PFSK-1 (cell line): ENCODE measurements around the gene ZFYVE1.

Source experiments
- FOXP2 ChIP-seq: optimal IDR thresholded peaks from 2 replicates; pipeline ENCODE3; 2011; ENCODE audit warnings: borderline replicate concordance, control low read depth, inconsistent platforms; ENCODE audit not compliant: insufficient read depth; ENCODE audit errors: extremely low read length, extremely low read depth
- POLR2AphosphoS5 ChIP-seq: IDR thresholded peaks from 2 replicates; pipeline ENCODE4 v1.6.1; 2012; ENCODE audit warnings: low read depth, mild to moderate bottlenecking, control low read depth, low read length, moderate library complexity
- SIN3A ChIP-seq: IDR thresholded peaks from 2 replicates; pipeline ENCODE4 v1.6.1; 2012; ENCODE audit warnings: mild to moderate bottlenecking, low read length, moderate library complexity, borderline replicate concordance; ENCODE audit not compliant: insufficient read depth
- TAF1 ChIP-seq: IDR thresholded peaks from 2 replicates; pipeline ENCODE4 v1.6.1; 2012; ENCODE audit warnings: low read length, control low read depth, borderline replicate concordance; ENCODE audit not compliant: insufficient read depth
- TF ChIP-seq, protein P1 (sequence below), 2 experiments: IDR thresholded peaks; 2 replicates each; pipeline versions ENCODE4 v1.6.1 to v1.8.0; 2011 to 2012; ENCODE audit warnings: low read depth in 2 of 2, low read length in 2 of 2, control low read depth in 1 of 2, inconsistent platforms in 1 of 2, mild to moderate bottlenecking in 1 of 2, moderate library complexity in 1 of 2; ENCODE audit not compliant: insufficient read depth in 1 of 2

The ZFYVE1 gene

DNA sequence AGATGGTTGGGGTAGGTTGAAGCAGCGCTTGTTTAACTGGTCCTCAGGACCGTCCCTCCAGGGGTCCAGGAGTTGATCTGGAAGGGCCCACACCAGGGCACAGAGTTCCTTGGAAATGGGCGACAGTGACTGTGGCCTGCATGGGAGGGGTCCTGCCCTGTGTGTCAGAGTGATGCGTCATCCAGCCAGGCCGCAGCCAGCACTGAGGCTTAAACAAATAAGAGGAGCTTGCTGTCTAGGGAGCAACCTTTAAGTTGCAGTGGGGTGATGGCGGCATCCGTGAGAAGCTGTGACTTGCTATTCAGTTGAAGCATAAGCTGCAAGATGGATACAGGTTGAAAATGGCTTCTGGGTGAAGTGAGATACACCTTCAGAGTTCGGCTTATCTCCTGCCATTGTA, 80.4 kb downstream of the ZFYVE1 start:
- TF ChIP-seq POLR2AphosphoS5: no peak
- TF ChIP-seq SIN3A: no peak
- no peak for TF ChIP-seq FOXP2
- TF ChIP-seq TAF1: no peak
- TF ChIP-seq, protein P1, sequence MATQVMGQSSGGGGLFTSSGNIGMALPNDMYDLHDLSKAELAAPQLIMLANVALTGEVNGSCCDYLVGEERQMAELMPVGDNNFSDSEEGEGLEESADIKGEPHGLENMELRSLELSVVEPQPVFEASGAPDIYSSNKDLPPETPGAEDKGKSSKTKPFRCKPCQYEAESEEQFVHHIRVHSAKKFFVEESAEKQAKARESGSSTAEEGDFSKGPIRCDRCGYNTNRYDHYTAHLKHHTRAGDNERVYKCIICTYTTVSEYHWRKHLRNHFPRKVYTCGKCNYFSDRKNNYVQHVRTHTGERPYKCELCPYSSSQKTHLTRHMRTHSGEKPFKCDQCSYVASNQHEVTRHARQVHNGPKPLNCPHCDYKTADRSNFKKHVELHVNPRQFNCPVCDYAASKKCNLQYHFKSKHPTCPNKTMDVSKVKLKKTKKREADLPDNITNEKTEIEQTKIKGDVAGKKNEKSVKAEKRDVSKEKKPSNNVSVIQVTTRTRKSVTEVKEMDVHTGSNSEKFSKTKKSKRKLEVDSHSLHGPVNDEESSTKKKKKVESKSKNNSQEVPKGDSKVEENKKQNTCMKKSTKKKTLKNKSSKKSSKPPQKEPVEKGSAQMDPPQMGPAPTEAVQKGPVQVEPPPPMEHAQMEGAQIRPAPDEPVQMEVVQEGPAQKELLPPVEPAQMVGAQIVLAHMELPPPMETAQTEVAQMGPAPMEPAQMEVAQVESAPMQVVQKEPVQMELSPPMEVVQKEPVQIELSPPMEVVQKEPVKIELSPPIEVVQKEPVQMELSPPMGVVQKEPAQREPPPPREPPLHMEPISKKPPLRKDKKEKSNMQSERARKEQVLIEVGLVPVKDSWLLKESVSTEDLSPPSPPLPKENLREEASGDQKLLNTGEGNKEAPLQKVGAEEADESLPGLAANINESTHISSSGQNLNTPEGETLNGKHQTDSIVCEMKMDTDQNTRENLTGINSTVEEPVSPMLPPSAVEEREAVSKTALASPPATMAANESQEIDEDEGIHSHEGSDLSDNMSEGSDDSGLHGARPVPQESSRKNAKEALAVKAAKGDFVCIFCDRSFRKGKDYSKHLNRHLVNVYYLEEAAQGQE (IDR thresholded peaks at IDR 0.05; ENCODE audit: insufficient read depth in 1 of 2, low read depth in 2 of 2, low read length in 2 of 2): no peak

DNA sequence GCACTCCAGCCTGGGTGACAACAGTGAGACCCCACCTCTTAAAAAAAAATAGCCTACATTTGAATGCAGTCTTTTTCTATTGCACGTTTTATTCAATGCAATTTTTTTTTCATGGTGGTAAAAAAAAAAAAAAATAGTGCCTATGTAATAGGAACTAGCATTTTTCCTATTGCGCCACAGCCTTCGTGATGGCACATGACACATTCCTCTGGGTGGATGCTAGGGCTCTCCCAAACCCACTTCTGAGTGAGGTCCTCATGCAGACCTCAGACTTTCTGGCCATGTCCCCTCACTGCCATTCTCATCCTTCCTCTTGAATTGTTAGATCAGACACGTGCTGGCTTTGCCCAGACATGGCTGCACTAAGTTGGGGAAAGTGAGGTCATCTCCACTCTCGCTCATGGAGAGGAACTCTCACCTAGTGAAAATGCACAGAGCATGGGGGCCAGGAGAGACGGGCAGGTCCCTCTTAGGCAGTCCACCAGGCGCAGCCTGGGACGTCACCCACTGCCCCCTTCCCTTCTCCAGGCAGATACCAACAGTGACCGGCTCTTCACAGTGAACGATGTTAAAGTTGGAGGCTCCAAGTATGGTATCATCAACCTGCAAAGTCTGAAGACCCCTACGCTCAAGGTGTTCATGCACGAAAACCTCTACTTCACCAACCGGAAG, 81.4 kb downstream of the ZFYVE1 start:
- no peak for TF ChIP-seq POLR2AphosphoS5
- TF ChIP-seq TAF1: no peak
- TF ChIP-seq, protein P1 (IDR thresholded peaks at IDR 0.05; ENCODE audit: insufficient read depth in 1 of 2, low read depth in 2 of 2, low read length in 2 of 2): no peak
- no peak for TF ChIP-seq FOXP2
- no peak for TF ChIP-seq SIN3A

DNA sequence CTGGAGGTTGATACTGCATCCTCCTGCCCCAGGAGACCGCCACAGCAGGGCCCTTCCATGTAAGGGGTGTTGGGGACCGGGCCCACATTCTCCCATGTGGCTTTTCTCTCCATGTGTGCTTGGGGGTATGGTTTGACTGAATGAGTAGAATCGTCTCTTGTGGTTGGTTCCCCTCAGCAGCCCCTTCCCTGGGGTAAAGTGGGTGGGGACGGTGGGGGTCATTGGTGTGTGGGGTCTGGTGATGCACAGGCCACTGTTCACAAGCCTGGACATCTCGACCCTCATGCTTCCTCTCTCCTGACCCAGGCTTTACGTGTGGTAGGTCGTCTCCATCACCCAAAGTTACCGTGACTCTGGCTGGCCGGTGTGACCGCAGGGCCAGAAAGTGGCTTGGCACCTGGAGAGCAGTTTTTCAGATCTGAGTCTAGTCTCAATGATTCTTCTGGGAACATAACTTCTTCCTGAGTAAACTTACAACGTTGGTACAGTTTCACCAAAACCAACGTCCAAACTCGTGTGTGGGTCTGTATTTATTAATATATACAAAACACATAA, 83.0 kb downstream of the ZFYVE1 start:
- TF ChIP-seq FOXP2 (no peak), SIN3A (no peak), POLR2AphosphoS5 (no peak), TAF1 (no peak)
- TF ChIP-seq, protein P1 (IDR thresholded peaks at IDR 0.05; ENCODE audit: insufficient read depth in 1 of 2, low read depth in 2 of 2, low read length in 2 of 2): no peak

DNA sequence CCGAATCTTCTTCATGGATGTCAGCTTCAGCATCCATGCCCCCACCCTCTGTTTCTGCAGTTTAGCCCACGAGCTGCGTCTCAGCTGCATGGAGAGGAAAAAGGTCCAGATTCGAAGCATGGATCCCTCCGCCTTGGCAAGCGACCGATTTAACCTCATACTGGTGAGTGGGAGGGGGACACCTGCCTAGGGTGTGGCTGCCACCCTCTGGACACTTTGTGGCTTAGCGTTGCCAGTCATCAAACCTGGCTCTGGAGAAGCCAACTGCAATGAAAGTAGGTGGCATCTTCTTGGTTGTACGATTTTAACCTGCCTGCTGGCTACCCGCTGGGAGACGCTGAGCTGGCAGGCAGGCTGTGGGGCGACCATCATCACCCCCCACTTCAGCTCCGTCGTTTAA, 84.0 kb downstream of the ZFYVE1 start:
- TF ChIP-seq TAF1 (no peak), POLR2AphosphoS5 (no peak), SIN3A (no peak), FOXP2 (no peak)
- TF ChIP-seq, protein P1 (IDR thresholded peaks at IDR 0.05; ENCODE audit: insufficient read depth in 1 of 2, low read depth in 2 of 2, low read length in 2 of 2): no peak
